ENCODE measurements around the gene SMARCA5. TPM values are rescaled to one million over a fixed set of nuclear protein-coding genes. Genes with fewer than 3 reads are reported as not detected.

The SMARCA5 gene
- total RNA-seq (10 to 100 TPM; 48.3 to 58.2 (median 54.4) TPM), polyA plus RNA-seq (10 to 100 TPM; 24.2 to 32.9 TPM), total RNA-seq (346 reads per million, percentile 97 among the genes with 10 or more reads in this experiment)

DNA sequence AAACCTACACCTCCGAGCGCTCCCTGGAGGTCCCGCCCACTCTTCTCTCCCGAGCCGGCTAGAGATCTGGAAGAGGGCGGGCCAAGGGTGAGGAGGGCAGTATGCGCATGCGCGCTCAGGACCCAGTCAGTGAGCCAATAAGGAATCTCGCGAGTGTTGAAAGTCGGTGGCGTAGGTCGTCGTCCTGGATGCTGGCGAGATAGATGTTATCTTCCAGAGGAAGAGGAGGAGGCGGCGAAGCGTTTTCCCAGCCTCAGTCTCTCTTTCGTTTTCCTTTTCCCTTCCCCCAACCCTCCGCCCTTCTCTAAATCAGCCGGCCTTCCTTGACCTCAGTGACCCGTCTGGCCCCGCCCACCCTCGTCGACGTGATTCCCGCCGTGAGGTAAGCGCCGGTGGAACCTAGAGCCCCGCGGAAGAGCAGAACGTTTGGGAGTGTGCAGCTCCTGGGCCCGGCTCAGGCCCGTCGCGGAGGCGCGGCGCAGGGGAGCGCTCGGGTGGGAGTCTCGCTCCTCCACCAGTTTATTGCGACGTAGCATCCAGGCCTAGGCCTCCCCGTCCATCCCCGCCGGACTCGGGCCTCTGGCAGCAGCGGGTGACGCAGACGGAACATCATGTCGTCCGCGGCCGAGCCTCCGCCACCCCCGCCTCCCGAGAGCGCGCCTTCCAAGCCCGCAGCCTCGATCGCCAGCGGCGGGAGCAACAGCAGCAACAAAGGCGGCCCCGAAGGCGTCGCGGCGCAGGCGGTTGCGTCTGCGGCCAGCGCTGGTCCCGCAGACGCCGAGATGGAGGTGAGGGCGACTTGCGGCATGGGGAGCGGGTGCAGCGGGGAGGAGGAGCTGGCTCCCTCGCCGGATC is at the start of gene SMARCA5:
Gene SMARCA5, plus strand, starts transcription at position 389 of the 855 bp plus-strand sequence. Its CDS starts 223 bp downstream, at position 612.
- Mint-ChIP-seq H3K4me3 (peak within 1 kb of the TSS; percentile 93 to 100 (median 98)), H3K36me3 (peaks cover 0 to 10% (median 6%) of the 10 kb centered on the region in 5 donors), H3K4me1 (peaks cover 22 to 54% (median 37%) of the 10 kb centered on the region in 7 donors), H3K27me3 (peaks cover 0 to 30% (median 0%) of the 10 kb centered on the region in 5 donors), H3K27ac (peak within 1 kb of the TSS; percentile 97 to 100 (median 100)), H3K9me3 (peaks cover 0 to 5% (median 0%) of the 10 kb centered on the region in 11 donors)
- peak; percentile 93 to 99 (median 98) for DNase-seq
- Histone ChIP-seq H3K36me3 (ENCODE audit: control insufficient read depth in 2 of 3, insufficient read depth in 3 of 3, low read length in 3 of 3) (peaks cover 0 to 14% (median 0%) of the 10 kb centered on the region in 3 experiments), H3K9me3 (ENCODE audit: control insufficient read depth in 2 of 3, low read length in 3 of 3) (no peaks in the 10 kb centered on the region), H3K27me3 (ENCODE audit: control insufficient read depth in 2 of 2, insufficient read depth in 2 of 2, low read length in 2 of 2) (no peaks in the 10 kb centered on the region), H3K4me3 (ENCODE audit: low read length) (peak within 1 kb of the TSS; percentile 91), H3K4me1 (ENCODE audit: control insufficient read depth in 2 of 2, insufficient read depth in 2 of 2, low read length in 2 of 2) (peaks cover 20 to 36% of the 10 kb centered on the region in 2 donors), H3K27ac (ENCODE audit: low read depth, low read length) (peak within 1 kb of the TSS; percentile 98)
- CTCF ChIA-PET: interaction anchor here (0.6 kb wide), 1 partner anchor 46 kb away, joined by 3 read pairs; no protein-coding TSS in a partner anchor
- POLR2A ChIA-PET: interaction anchor here (1.0 to 1.9 kb wide), 5 partner anchors 9 to 46 kb away, joined by 3 to 7 read pairs (median 4); no protein-coding TSS in a partner anchor
- peak; percentile 92 for ATAC-seq
- intact Hi-C loops (cut with micrococcal nuclease): loop anchor here (1.0 to 10.0 kb wide), 13 partner anchors 12 to 1667 kb away; partner anchors contain the start of genes ABCE1 (in 2 of the 2), ANAPC10 (in 2 of the 2), USP38 (in 2 of the 2) and INPP4B (in 1 of the 2)

DNA sequence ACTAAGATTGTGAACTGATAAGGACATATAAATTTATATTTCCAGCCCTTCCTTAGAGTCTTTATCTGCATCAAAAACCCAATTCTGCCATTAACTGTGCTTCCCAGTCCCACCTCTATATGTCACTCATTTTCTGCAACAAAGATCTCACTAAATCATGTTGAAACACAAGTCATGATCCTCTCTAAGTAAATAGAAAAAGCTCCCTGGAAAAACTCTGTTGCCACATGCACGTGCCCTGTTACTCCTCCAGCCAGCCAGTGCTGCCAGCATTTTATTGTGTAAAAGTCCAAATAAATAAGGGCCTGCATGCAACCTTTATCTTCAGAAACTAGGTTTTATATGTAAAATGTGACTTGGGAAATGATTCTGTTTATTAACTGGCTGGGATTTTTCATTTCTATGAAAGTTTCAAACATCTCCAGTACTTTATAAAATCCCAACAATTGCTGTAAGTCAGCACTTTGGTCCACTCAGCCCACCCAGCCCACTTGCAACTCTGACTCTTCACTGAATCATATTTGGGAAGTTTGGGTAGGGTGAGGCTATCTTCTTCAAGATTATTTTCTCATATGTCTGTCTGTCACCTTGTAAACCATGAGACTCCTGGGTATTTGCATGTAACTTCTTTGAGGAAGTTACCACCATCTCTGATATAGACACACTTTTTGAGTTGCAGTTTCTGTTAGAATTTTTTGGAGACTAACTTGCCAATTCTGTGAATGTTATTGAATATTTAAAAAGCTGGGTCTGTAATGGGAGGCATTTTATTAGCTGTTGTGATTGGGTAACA is 40.0 kb upstream of the SMARCA5 start:
- Histone ChIP-seq H3K27ac (ENCODE audit: low read depth, low read length) (no peak overlapping the region), H3K9me3 (ENCODE audit: control insufficient read depth in 2 of 3, low read length in 3 of 3) (no peaks in the 10 kb centered on the region)
- no peak for ATAC-seq

DNA sequence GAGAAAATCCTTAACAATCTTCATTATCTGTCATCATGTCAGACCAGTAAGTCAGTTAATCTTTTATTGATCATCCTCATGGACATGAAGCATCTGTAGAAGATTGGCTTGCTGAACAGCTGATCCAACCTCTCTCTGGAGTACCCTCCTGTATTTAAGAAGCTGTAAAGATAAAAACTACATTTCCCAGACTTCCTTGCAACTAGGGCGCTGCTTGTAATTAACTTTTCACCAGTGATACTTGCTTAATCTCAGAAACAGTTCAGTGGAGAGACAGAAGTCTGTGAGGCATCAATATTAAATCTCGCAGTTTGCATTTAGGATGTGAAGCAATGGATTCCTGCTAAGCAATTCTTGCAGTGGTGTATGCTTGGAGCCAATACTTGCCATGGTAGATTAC is 36.0 kb upstream of the SMARCA5 start:
- Mint-ChIP-seq H3K27me3 (peaks cover 4 to 15% (median 6%) of the 10 kb centered on the region in 5 donors), H3K9me3 (no peaks in the 10 kb centered on the region), H3K4me1 (no peaks in the 10 kb centered on the region), H3K36me3 (no peaks in the 10 kb centered on the region), H3K4me3 (no peak overlapping the region), H3K27ac (no peak overlapping the region)
- Histone ChIP-seq H3K27me3 (ENCODE audit: control insufficient read depth in 2 of 2, insufficient read depth in 2 of 2, low read length in 2 of 2) (no peaks in the 10 kb centered on the region), H3K36me3 (ENCODE audit: control insufficient read depth in 2 of 3, insufficient read depth in 3 of 3, low read length in 3 of 3) (no peaks in the 10 kb centered on the region), H3K4me1 (ENCODE audit: control insufficient read depth in 2 of 2, insufficient read depth in 2 of 2, low read length in 2 of 2) (no peaks in the 10 kb centered on the region), H3K27ac (ENCODE audit: low read depth, low read length) (no peak overlapping the region), H3K9me3 (ENCODE audit: control insufficient read depth in 2 of 3, low read length in 3 of 3) (no peaks in the 10 kb centered on the region), H3K4me3 (ENCODE audit: low read length) (no peak overlapping the region)
- intact Hi-C loops (cut with micrococcal nuclease): no loop called here
- ATAC-seq (no peak), DNase-seq (no peak)
- CTCF ChIA-PET: no interaction called here
- POLR2A ChIA-PET: no interaction called here

More for the DNA sequence above, 40.0 kb upstream of the SMARCA5 start:
- Histone ChIP-seq H3K4me1 (ENCODE audit: control insufficient read depth in 2 of 2, insufficient read depth in 2 of 2, low read length in 2 of 2) (no peaks in the 10 kb centered on the region), H3K27me3 (ENCODE audit: control insufficient read depth in 2 of 2, insufficient read depth in 2 of 2, low read length in 2 of 2) (no peaks in the 10 kb centered on the region), H3K4me3 (ENCODE audit: low read length) (no peak overlapping the region), H3K36me3 (ENCODE audit: control insufficient read depth in 2 of 3, insufficient read depth in 3 of 3, low read length in 3 of 3) (no peaks in the 10 kb centered on the region)
- ChIA-PET CTCF (no interaction called here), POLR2A (no interaction called here)
- Mint-ChIP-seq H3K27me3 (peaks cover 5 to 10% (median 8%) of the 10 kb centered on the region in 5 donors), H3K4me1 (peaks cover 0 to 2% (median 0%) of the 10 kb centered on the region in 7 donors), H3K36me3 (no peaks in the 10 kb centered on the region), H3K27ac (no peak overlapping the region), H3K4me3 (no peak overlapping the region), H3K9me3 (no peaks in the 10 kb centered on the region)
- no peak for DNase-seq
- intact Hi-C loops (cut with micrococcal nuclease): no loop called here

- Mint-ChIP-seq H3K27me3 (peaks cover 12 to 23% (median 17%) of the 10 kb centered on the region in 5 donors), H3K9me3 (no peaks in the 10 kb centered on the region), H3K27ac (no peak overlapping the region), H3K4me1 (no peaks in the 10 kb centered on the region), H3K36me3 (no peaks in the 10 kb centered on the region), H3K4me3 (no peak overlapping the region)
- Histone ChIP-seq H3K27me3 (ENCODE audit: control insufficient read depth in 2 of 2, insufficient read depth in 2 of 2, low read length in 2 of 2) (no peaks in the 10 kb centered on the region), H3K9me3 (ENCODE audit: control insufficient read depth in 2 of 3, low read length in 3 of 3) (no peaks in the 10 kb centered on the region), H3K27ac (ENCODE audit: low read depth, low read length) (no peak overlapping the region), H3K4me3 (ENCODE audit: low read length) (no peak overlapping the region), H3K4me1 (ENCODE audit: control insufficient read depth in 2 of 2, insufficient read depth in 2 of 2, low read length in 2 of 2) (no peaks in the 10 kb centered on the region), H3K36me3 (ENCODE audit: control insufficient read depth in 2 of 3, insufficient read depth in 3 of 3, low read length in 3 of 3) (no peaks in the 10 kb centered on the region)
- no peak for DNase-seq
- intact Hi-C loops (cut with micrococcal nuclease): no loop called here
- ChIA-PET CTCF (no interaction called here), POLR2A (no interaction called here)
- ATAC-seq: no peak
Measured at GRCh38 chr4:143481361-143481760, 32.1 kb upstream of the SMARCA5 start.

- no peak overlapping the region for H3K4me3 Mint-ChIP-seq
- intact Hi-C loops (cut with micrococcal nuclease): no loop called here
- no peaks in the 10 kb centered on the region for H3K27me3 ChIP-seq (ENCODE audit: control insufficient read depth in 2 of 2, insufficient read depth in 2 of 2, low read length in 2 of 2)
- no peaks in the 10 kb centered on the region for H3K4me1 ChIP-seq (ENCODE audit: control insufficient read depth in 2 of 2, insufficient read depth in 2 of 2, low read length in 2 of 2)
- H3K27ac ChIP-seq (ENCODE audit: low read depth, low read length): no peak overlapping the region
- H3K4me3 ChIP-seq (ENCODE audit: low read length): no peak overlapping the region
- H3K4me1 Mint-ChIP-seq: no peaks in the 10 kb centered on the region
- no peak overlapping the region for H3K27ac Mint-ChIP-seq
- ATAC-seq: no peak
- H3K36me3 Mint-ChIP-seq: no peaks in the 10 kb centered on the region
- H3K9me3 Mint-ChIP-seq: no peaks in the 10 kb centered on the region
- ChIA-PET CTCF (no interaction called here), POLR2A (interaction anchor here (0.7 kb wide), 1 partner anchor 644 kb away, joined by 4 read pairs; no protein-coding TSS in a partner anchor)
- H3K27me3 Mint-ChIP-seq: peaks cover 12 to 19% (median 17%) of the 10 kb centered on the region in 5 donors
- peak in 1 of 9 donors; percentile 3 for DNase-seq
- no peaks in the 10 kb centered on the region for H3K9me3 ChIP-seq (ENCODE audit: control insufficient read depth in 2 of 3, low read length in 3 of 3)
- no peaks in the 10 kb centered on the region for H3K36me3 ChIP-seq (ENCODE audit: control insufficient read depth in 2 of 3, insufficient read depth in 3 of 3, low read length in 3 of 3)
Measured at GRCh38 chr4:143482840-143483239, 30.7 kb upstream of the SMARCA5 start.

DNA sequence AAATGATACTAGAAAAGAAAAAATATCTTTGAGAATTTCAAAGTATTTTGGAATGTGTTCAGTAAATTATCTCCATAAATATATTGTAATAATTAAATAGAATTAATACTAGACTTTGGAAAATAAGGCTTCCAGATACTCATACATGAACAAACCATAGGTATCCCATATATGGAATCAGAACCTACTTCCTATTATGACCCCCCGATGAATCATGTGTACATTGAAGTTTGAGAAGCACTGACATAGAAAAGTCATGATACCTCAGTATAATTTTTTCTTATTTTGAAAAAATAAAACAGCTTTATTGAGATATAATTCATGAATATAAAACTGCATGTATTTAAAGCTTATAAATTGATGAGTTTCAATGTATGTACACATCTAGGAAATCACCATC is 27.2 kb upstream of the SMARCA5 start:
- Histone ChIP-seq H3K36me3 (ENCODE audit: control insufficient read depth in 2 of 3, insufficient read depth in 3 of 3, low read length in 3 of 3) (no peaks in the 10 kb centered on the region), H3K4me1 (ENCODE audit: control insufficient read depth in 2 of 2, insufficient read depth in 2 of 2, low read length in 2 of 2) (no peaks in the 10 kb centered on the region), H3K27ac (ENCODE audit: low read depth, low read length) (no peak overlapping the region), H3K27me3 (ENCODE audit: control insufficient read depth in 2 of 2, insufficient read depth in 2 of 2, low read length in 2 of 2) (no peaks in the 10 kb centered on the region), H3K9me3 (ENCODE audit: control insufficient read depth in 2 of 3, low read length in 3 of 3) (no peaks in the 10 kb centered on the region), H3K4me3 (ENCODE audit: low read length) (no peak overlapping the region)
- no peak overlapping the region for H3K4me3 Mint-ChIP-seq
- no peak for DNase-seq
- POLR2A ChIA-PET: no interaction called here
- H3K36me3 Mint-ChIP-seq: no peaks in the 10 kb centered on the region
- CTCF ChIA-PET: no interaction called here
- peaks cover 7 to 18% (median 12%) of the 10 kb centered on the region in 5 donors for H3K27me3 Mint-ChIP-seq
- no peaks in the 10 kb centered on the region for H3K4me1 Mint-ChIP-seq
- H3K9me3 Mint-ChIP-seq: no peaks in the 10 kb centered on the region
- no peak overlapping the region for H3K27ac Mint-ChIP-seq
- ATAC-seq: no peak
- intact Hi-C loops (cut with micrococcal nuclease): no loop called here

Measured in naive thymus-derived CD4-positive, alpha-beta T cell (primary cell).